Natural killer cell (primary cell): ENCODE measurements around the gene PSMA2. TPM values are rescaled to one million over a fixed set of nuclear protein-coding genes. Genes with fewer than 3 reads are reported as not detected.
"Not testable (repeated sequence)": the region's sequence is repeated elsewhere in the genome, so short reads cannot be mapped to it uniquely, and the experiment has no call there.

Experiments used
- ATAC-seq, 3 donors: fragments of 150-1000 bp in 2 of 3; fragments of 200-7000 bp in 1 of 3; cut with Tn5 transposase; 1 replicate in 1 of 3; 2 replicates in 2 of 3; pipeline ENCODE4 v1.10.0; 2021; ENCODE audit warnings: mild to moderate bottlenecking in 2 of 3, moderate library complexity in 2 of 3
- DNase-seq, 2 donors: peaks; one replicate each; pipeline versions ENCODE4 v3.0.0 to v3.0.0-alpha.2; 2013 to 2021; ENCODE audit warnings: mixed read lengths in 1 of 2
- H3K27ac ChIP-seq: one replicate; pipeline ENCODE4 v1.5.1; 2013; ENCODE audit warnings: mild to moderate bottlenecking, low read length
- H3K27me3 ChIP-seq: one replicate; pipeline ENCODE4 v1.6.1; 2013; ENCODE audit warnings: low read length; ENCODE audit not compliant: control insufficient read depth, insufficient read depth
- H3K36me3 ChIP-seq: one replicate; pipeline ENCODE4 v1.6.1; 2013; ENCODE audit warnings: low read length; ENCODE audit not compliant: control insufficient read depth, insufficient read depth
- H3K4me1 ChIP-seq: one replicate; pipeline ENCODE4 v1.6.1; 2013; ENCODE audit warnings: low read length; ENCODE audit not compliant: control insufficient read depth, insufficient read depth
- H3K4me3 ChIP-seq: one replicate; pipeline ENCODE4 v1.5.1; 2013; ENCODE audit warnings: low read length
- H3K9me3 ChIP-seq: one replicate; pipeline ENCODE4 v1.6.1; 2013; ENCODE audit warnings: low read length; ENCODE audit not compliant: control insufficient read depth, insufficient read depth
- H3K27ac Mint-ChIP-seq, 2 donors: one replicate each; pipeline ENCODE4 v1.8.0; 2022; ENCODE audit warnings: mild to moderate bottlenecking in 2 of 2, mixed read lengths in 2 of 2, moderate library complexity in 1 of 2
- H3K27me3 Mint-ChIP-seq, 2 donors: one replicate each; pipeline ENCODE4 v1.8.0; 2022; ENCODE audit warnings: low read depth in 2 of 2, mixed read lengths in 2 of 2
- H3K36me3 Mint-ChIP-seq: one replicate; pipeline ENCODE4 v1.8.0; 2022; ENCODE audit warnings: mixed read lengths
- H3K4me1 Mint-ChIP-seq, 2 donors: one replicate each; pipeline ENCODE4 v1.8.0; 2022; ENCODE audit warnings: mixed read lengths in 2 of 2
- H3K4me3 Mint-ChIP-seq: one replicate; pipeline ENCODE4 v1.8.0; 2022; ENCODE audit warnings: mild to moderate bottlenecking, moderate library complexity, mixed read lengths
- H3K9me3 Mint-ChIP-seq, 2 donors: one replicate each; pipeline ENCODE4 v1.8.0; 2022; ENCODE audit warnings: mixed read lengths in 2 of 2
- CTCF ChIP-seq: fragments of 200-600 bp; IDR thresholded peaks from one replicate; pipeline ENCODE4 v1.8.0; 2022; ENCODE audit warnings: antibody characterized with exemption
- WGBS: methylation state at CpG from one replicate; pipeline ENCODE4 v1.1.7; 2013; ENCODE audit warnings: missing lambda C conversion rate; ENCODE audit not compliant: insufficient coverage; 5-methylcytosine and 5-hydroxymethylcytosine counted together
- intact Hi-C: fragments of 100-400 bp; cut with micrococcal nuclease; formaldehyde crosslinking; loops from one replicate; pipeline ENCODE4 v1.14.2; 2022
- total RNA-seq, 4 donors: library from RNA; stranded (reverse); fragments of 120-200 nt in 1 of 4; gene quantifications; one replicate each; pipeline versions ENCODE4 v1.2.3 to v1.2.4, GENCODE V29; 2013 to 2022

Gene PSMA2
- total RNA-seq, 3 donors from 2014 or later (not counting 1 experiment from before 2014, with no cell fraction given): 46.5 to 55.6 (median 48.3) TPM

GRCh38 chr7:42893346-42894240 is 38.4 kb downstream of the PSMA2 start:
- Mint-ChIP-seq H3K4me3 (no peak overlapping the region), H3K27me3 (peaks cover 3 to 6% of the 10 kb centered on the region in 2 donors), H3K9me3 (peaks cover 6% of the 10 kb centered on the region in 2 donors), H3K4me1 (peaks cover 8 to 9% of the 10 kb centered on the region in 2 donors), H3K27ac (no peak overlapping the region), H3K36me3 (peaks cover 17% of the 10 kb centered on the region)
- WGBS: 78% methylated on average over 9 of the region's 9 CpGs
- H3K4me3 ChIP-seq: no peak overlapping the region
- no peak for TF ChIP-seq CTCF
- peaks cover 6% of the 10 kb centered on the region for H3K4me1 ChIP-seq
- no peaks in the 10 kb centered on the region for H3K27me3 ChIP-seq
- intact Hi-C loops: no loop called here
- no peak overlapping the region for H3K27ac ChIP-seq
- H3K36me3 ChIP-seq: no peaks in the 10 kb centered on the region
- DNase-seq (no peak), ATAC-seq (no peak)
- no peaks in the 10 kb centered on the region for H3K9me3 ChIP-seq

- ATAC-seq: no peak
Measured at GRCh38 chr7:42886893-42887505, 45.0 kb downstream of the PSMA2 start.

GRCh38 chr7:42886129-42886528 is 45.8 kb downstream of the PSMA2 start:
- no peak overlapping the region for H3K4me3 ChIP-seq
- Mint-ChIP-seq H3K27me3 (peaks cover 4 to 21% of the 10 kb centered on the region in 2 donors), H3K36me3 (no peaks in the 10 kb centered on the region), H3K9me3 (no peaks in the 10 kb centered on the region), H3K27ac (no peak overlapping the region), H3K4me3 (no peak overlapping the region), H3K4me1 (peaks cover 24 to 27% of the 10 kb centered on the region in 2 donors)
- no peak for TF ChIP-seq CTCF
- no peaks in the 10 kb centered on the region for H3K9me3 ChIP-seq
- intact Hi-C loops: no loop called here
- no peak overlapping the region for H3K27ac ChIP-seq
- ATAC-seq: no peak
- no peaks in the 10 kb centered on the region for H3K36me3 ChIP-seq
- DNase-seq: no peak
- 57% methylated on average over 2 of the region's 2 CpGs for WGBS
- H3K4me1 ChIP-seq: peaks cover 17% of the 10 kb centered on the region
- no peaks in the 10 kb centered on the region for H3K27me3 ChIP-seq

More at GRCh38 chr7:42886893-42887505, 45.0 kb downstream of the PSMA2 start:
- Histone ChIP-seq H3K27ac (no peak overlapping the region), H3K4me3 (no peak overlapping the region), H3K36me3 (no peaks in the 10 kb centered on the region), H3K9me3 (no peaks in the 10 kb centered on the region), H3K4me1 (peaks cover 17% of the 10 kb centered on the region), H3K27me3 (no peaks in the 10 kb centered on the region)
- intact Hi-C loops: no loop called here
- Mint-ChIP-seq H3K27ac (peak overlapping the region; percentile 47 to 92), H3K4me1 (peaks cover 24 to 27% of the 10 kb centered on the region in 2 donors), H3K36me3 (no peaks in the 10 kb centered on the region), H3K4me3 (peak overlapping the region; percentile 91), H3K27me3 (peaks cover 4 to 21% of the 10 kb centered on the region in 2 donors), H3K9me3 (no peaks in the 10 kb centered on the region)
- TF ChIP-seq CTCF: no peak
- DNase-seq: no peak

- H3K27me3 ChIP-seq, ATAC-seq, H3K36me3 Mint-ChIP-seq, H3K36me3 ChIP-seq, intact Hi-C loops, H3K4me3 Mint-ChIP-seq, H3K27ac Mint-ChIP-seq, H3K9me3 ChIP-seq, H3K4me3 ChIP-seq, DNase-seq, H3K27ac ChIP-seq, H3K9me3 Mint-ChIP-seq: not testable (repeated sequence)
- Mint-ChIP-seq H3K4me1 (peaks cover 24 to 27% of the 10 kb centered on the region in 2 donors), H3K27me3 (peaks cover 4 to 21% of the 10 kb centered on the region in 2 donors)
- H3K4me1 ChIP-seq: peaks cover 17% of the 10 kb centered on the region
- WGBS: 96% methylated on average over 8 of the region's 8 CpGs
Measured at GRCh38 chr7:42885183-42885582, 46.8 kb downstream of the PSMA2 start.
